ENCODE data around the gene CARNS1. TPM values are rescaled to one million over a fixed set of nuclear protein-coding genes. Genes with fewer than 3 reads are reported as not detected.

The CARNS1 gene
- total and polyA plus RNA-seq, 9 of the 15 experiments (the other 6 are each of a cell fraction or from before 2014, with no cell fraction given), result 0.01 to 0.18 (median 0.06) TPM; not detected in 3

DNA sequence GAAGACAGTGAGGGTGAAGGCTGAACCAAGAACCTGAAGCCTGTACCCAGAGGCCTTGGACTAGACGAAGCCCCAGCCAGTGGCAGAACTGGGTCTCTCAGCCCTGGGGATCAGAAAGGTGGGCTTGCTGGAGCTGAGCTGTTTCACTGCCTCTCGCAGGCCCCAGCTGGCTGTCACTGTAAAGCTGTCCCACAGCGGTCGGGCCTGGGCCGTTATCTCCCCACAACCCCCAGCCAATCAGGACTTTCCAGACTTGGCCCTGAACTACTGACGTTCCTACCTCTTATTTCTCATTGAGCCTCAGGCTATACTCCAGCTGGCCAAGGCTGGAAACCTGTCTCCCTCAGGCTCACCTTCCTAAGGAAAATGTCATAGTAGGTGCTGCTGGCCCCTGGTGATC lies 17.9 kb upstream of the CARNS1 start (continued):
- 0 out of 2 replicates have a peak, but pooled peaks have one; percentile 4 for TF ChIP-seq CBFA2T3 (IDR thresholded peaks at IDR 0.05)
- no peak for TF ChIP-seq CHD1 (IDR thresholded peaks at IDR 0.05; ENCODE audit: low read length)
- no peak for TF ChIP-seq GATAD2A (IDR thresholded peaks at IDR 0.05)
- TF ChIP-seq JUN (IDR thresholded peaks at IDR 0.05; ENCODE audit: borderline replicate concordance, low read depth, low read length), result no peak
- no peak for TF ChIP-seq JUN (CRISPR knock-in tag; IDR thresholded peaks at IDR 0.05; ENCODE audit: borderline replicate concordance)
- TF ChIP-seq PML (IDR thresholded peaks at IDR 0.05; ENCODE audit: low read length), result peak; percentile 45; the same call in 1 of the 2 replicates
- TF ChIP-seq, protein P1, sequence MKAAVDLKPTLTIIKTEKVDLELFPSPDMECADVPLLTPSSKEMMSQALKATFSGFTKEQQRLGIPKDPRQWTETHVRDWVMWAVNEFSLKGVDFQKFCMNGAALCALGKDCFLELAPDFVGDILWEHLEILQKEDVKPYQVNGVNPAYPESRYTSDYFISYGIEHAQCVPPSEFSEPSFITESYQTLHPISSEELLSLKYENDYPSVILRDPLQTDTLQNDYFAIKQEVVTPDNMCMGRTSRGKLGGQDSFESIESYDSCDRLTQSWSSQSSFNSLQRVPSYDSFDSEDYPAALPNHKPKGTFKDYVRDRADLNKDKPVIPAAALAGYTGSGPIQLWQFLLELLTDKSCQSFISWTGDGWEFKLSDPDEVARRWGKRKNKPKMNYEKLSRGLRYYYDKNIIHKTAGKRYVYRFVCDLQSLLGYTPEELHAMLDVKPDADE (conservative IDR thresholded peaks at IDR 0.05; ENCODE audit: control insufficient read depth, low read depth, low read length), result 0 out of 2 replicates have a peak, but pooled peaks have one; percentile 36
- TF ChIP-seq BRF1 (IDR thresholded peaks at IDR 0.05; ENCODE audit: borderline replicate concordance, extremely low read depth, insufficient read length), result no peak
- TF ChIP-seq, protein P2, sequence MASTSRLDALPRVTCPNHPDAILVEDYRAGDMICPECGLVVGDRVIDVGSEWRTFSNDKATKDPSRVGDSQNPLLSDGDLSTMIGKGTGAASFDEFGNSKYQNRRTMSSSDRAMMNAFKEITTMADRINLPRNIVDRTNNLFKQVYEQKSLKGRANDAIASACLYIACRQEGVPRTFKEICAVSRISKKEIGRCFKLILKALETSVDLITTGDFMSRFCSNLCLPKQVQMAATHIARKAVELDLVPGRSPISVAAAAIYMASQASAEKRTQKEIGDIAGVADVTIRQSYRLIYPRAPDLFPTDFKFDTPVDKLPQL (IDR thresholded peaks at IDR 0.05; ENCODE audit: extremely low read depth, insufficient read length), result no peak
- TF ChIP-seq, protein P3, sequence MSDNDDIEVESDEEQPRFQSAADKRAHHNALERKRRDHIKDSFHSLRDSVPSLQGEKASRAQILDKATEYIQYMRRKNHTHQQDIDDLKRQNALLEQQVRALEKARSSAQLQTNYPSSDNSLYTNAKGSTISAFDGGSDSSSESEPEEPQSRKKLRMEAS (CRISPR knock-in tag; IDR thresholded peaks at IDR 0.05), result no peak
- TF ChIP-seq, protein P4, sequence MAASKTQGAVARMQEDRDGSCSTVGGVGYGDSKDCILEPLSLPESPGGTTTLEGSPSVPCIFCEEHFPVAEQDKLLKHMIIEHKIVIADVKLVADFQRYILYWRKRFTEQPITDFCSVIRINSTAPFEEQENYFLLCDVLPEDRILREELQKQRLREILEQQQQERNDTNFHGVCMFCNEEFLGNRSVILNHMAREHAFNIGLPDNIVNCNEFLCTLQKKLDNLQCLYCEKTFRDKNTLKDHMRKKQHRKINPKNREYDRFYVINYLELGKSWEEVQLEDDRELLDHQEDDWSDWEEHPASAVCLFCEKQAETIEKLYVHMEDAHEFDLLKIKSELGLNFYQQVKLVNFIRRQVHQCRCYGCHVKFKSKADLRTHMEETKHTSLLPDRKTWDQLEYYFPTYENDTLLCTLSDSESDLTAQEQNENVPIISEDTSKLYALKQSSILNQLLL (CRISPR knock-in tag; IDR thresholded peaks at IDR 0.05; ENCODE audit: borderline replicate concordance), result no peak
- TF ChIP-seq, protein P5, sequence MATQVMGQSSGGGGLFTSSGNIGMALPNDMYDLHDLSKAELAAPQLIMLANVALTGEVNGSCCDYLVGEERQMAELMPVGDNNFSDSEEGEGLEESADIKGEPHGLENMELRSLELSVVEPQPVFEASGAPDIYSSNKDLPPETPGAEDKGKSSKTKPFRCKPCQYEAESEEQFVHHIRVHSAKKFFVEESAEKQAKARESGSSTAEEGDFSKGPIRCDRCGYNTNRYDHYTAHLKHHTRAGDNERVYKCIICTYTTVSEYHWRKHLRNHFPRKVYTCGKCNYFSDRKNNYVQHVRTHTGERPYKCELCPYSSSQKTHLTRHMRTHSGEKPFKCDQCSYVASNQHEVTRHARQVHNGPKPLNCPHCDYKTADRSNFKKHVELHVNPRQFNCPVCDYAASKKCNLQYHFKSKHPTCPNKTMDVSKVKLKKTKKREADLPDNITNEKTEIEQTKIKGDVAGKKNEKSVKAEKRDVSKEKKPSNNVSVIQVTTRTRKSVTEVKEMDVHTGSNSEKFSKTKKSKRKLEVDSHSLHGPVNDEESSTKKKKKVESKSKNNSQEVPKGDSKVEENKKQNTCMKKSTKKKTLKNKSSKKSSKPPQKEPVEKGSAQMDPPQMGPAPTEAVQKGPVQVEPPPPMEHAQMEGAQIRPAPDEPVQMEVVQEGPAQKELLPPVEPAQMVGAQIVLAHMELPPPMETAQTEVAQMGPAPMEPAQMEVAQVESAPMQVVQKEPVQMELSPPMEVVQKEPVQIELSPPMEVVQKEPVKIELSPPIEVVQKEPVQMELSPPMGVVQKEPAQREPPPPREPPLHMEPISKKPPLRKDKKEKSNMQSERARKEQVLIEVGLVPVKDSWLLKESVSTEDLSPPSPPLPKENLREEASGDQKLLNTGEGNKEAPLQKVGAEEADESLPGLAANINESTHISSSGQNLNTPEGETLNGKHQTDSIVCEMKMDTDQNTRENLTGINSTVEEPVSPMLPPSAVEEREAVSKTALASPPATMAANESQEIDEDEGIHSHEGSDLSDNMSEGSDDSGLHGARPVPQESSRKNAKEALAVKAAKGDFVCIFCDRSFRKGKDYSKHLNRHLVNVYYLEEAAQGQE (IDR thresholded peaks at IDR 0.05; ENCODE audit: borderline replicate concordance), result no peak
- TF ChIP-seq, protein P5 (CRISPR knock-in tag; IDR thresholded peaks at IDR 0.05; ENCODE audit: low read depth), result no peak
- TF ChIP-seq TCFL5 (CRISPR knock-in tag; conservative IDR thresholded peaks at IDR 0.05), result no peak
- no peak for TF ChIP-seq OTX1 (CRISPR knock-in tag; IDR thresholded peaks at IDR 0.05)
- no peak for TF ChIP-seq NFE2L1 (tag; IDR thresholded peaks at IDR 0.05; ENCODE audit: borderline replicate concordance, low read depth)
- TF ChIP-seq CC2D1A (IDR thresholded peaks at IDR 0.05), result no peak
- TF ChIP-seq HNRNPUL1 (IDR thresholded peaks at IDR 0.05; ENCODE audit: low read length), result no peak

All from K562 (cell line).